Heart left ventricle (tissue), 13 donors: ENCODE measurements around the gene ANP32E.

ENCODE experiments used
- CTCF ChIP-seq, 12 donors: fragments of 200-600 bp; sonication (generic) in 4 of 12; IDR thresholded peaks; one replicate each; pipeline versions ENCODE4 v1.5.0 to v1.8.0; 2018 to 2022; ENCODE audit warnings: antibody characterized with exemption in 12 of 12, mild to moderate bottlenecking in 5 of 12
- POLR2A ChIP-seq, 2 donors: fragments of 450-650 bp; IDR thresholded peaks; one replicate each; pipeline ENCODE4 v1.6.1; 2017; ENCODE audit warnings: antibody characterized with exemption in 2 of 2, mild to moderate bottlenecking in 2 of 2, moderate library complexity in 2 of 2
- donor health status: ischemic (EF 13 %, LVEDD 7.1; RV severe dilation, severe dysfunction).
- donor health status: DM: no; HTN: yes; CAD: no.
- donor health status: DM: no; HTN: no; CAD: no.
- donor health status: ischemic (EF 25% LVEDD 6.9; RV normal size, moderate dysfunction).
- donor health status: ischemic (EF 25% LVEDD 5.7; RV mildly dilated, moderate dysfunction).
- donor health status: ischemic (EF 35%, LVEDD 5.7; RV mildly dilated, moderate dysfunction).
- donor health status: nonischemic (EF 11% LVEDD 7.7; RV severe dilation, severe dysfunction).
- donor health status: DM: yes; HTN: yes; CAD: no.
- donor health status: PGD.
- donor health status: ischemic (EF 29% LVEDD 5.4; RV normal size, mild dysfunction).
- donor health status: nonischemic (EF 23%, LVEDD 6.1; RV moderate dilation, normal function).

GRCh38 chr1:150259758-150260669 is 24.1 kb upstream of the ANP32E start:
- no peak for TF ChIP-seq POLR2A (IDR thresholded peaks at IDR 0.05)
- no peak for TF ChIP-seq CTCF (IDR thresholded peaks at IDR 0.05)
